Upper lobe of right lung (tissue), 1 donor: Measurements from ENCODE around the gene CCDC149. TPM values are rescaled to one million over a fixed set of nuclear protein-coding genes. Genes with fewer than 3 reads are reported as not detected.

Experiments used
- ATAC-seq: fragments of 200-7000 bp; cut with Tn5 transposase; one replicate; pipeline ENCODE4 v1.9.1; 2020; ENCODE audit warnings: mild to moderate bottlenecking, moderate library complexity
- DNase-seq: peaks from one replicate; pipeline ENCODE4 v3.0.0-alpha.2; 2020
- H3K27ac ChIP-seq: fragments of 200-600 bp; one replicate; pipeline ENCODE4 v1.8.0; 2022
- H3K27me3 ChIP-seq: fragments of 200-600 bp; one replicate; pipeline ENCODE4 v1.8.0; 2022; ENCODE audit warnings: mild to moderate bottlenecking
- H3K36me3 ChIP-seq: fragments of 200-600 bp; one replicate; pipeline ENCODE4 v1.8.0; 2022
- H3K4me1 ChIP-seq: fragments of 200-600 bp; one replicate; pipeline ENCODE4 v1.8.0; 2022
- H3K4me3 ChIP-seq: fragments of 200-600 bp; one replicate; pipeline ENCODE4 v1.8.0; 2022; ENCODE audit warnings: mild to moderate bottlenecking
- H3K9me3 ChIP-seq: fragments of 200-600 bp; one replicate; pipeline ENCODE4 v1.8.0; 2022
- intact Hi-C: fragments of 100-400 bp; cut with DNase I; formaldehyde crosslinking; loops from one replicate; pipeline ENCODE4 v1.11.0; 2022
- total RNA-seq: library from RNA; stranded (reverse); fragmentation: NEBNext Ultra II Directional; extraction: Animal tissue kit (Norgen Biotek cat#: 25700); gene quantifications from one replicate; pipeline ENCODE4 v1.2.1, GENCODE V29; 2021
- TF ChIP-seq, protein P1 (sequence below): fragments of 200-600 bp; IDR thresholded peaks from one replicate; pipeline ENCODE4 v1.8.0; 2022; ENCODE audit warnings: antibody characterized with exemption
- donor health status: DM: no; HTN: yes; CAD: no; lungs with severe emphysema.

The CCDC149 gene
- total RNA-seq, 1 donor from 2014 or later: 28.7 TPM

DNA sequence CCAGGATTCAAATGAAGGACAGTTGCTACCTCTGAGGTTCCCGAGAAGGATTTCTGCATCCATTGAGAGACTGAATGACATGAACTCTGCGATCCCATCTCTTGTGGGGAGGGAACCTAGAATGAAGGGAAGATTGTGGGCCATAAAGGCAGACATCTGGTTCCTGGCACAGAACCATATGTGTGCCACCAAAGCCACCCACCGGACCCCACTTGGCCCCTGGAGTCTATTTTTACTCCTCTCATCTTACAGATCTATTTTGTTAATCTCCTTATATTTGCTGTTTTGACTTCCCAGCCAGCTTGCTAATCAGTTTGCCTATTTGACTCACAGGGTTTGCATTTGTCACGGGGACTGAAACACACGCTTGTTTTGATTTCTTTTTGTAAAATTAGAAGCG lies 110.2 kb downstream of the CCDC149 start:
- TF ChIP-seq, protein P1, sequence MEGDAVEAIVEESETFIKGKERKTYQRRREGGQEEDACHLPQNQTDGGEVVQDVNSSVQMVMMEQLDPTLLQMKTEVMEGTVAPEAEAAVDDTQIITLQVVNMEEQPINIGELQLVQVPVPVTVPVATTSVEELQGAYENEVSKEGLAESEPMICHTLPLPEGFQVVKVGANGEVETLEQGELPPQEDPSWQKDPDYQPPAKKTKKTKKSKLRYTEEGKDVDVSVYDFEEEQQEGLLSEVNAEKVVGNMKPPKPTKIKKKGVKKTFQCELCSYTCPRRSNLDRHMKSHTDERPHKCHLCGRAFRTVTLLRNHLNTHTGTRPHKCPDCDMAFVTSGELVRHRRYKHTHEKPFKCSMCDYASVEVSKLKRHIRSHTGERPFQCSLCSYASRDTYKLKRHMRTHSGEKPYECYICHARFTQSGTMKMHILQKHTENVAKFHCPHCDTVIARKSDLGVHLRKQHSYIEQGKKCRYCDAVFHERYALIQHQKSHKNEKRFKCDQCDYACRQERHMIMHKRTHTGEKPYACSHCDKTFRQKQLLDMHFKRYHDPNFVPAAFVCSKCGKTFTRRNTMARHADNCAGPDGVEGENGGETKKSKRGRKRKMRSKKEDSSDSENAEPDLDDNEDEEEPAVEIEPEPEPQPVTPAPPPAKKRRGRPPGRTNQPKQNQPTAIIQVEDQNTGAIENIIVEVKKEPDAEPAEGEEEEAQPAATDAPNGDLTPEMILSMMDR: no peak
- no peak for DNase-seq
- intact Hi-C loops: no loop called here
- H3K4me3 ChIP-seq: no peak overlapping the region
- ATAC-seq: no peak
- no peaks in the 10 kb centered on the region for H3K36me3 ChIP-seq
- H3K4me1 ChIP-seq: peaks cover 9% of the 10 kb centered on the region
- H3K9me3 ChIP-seq: no peaks in the 10 kb centered on the region
- peaks cover 22% of the 10 kb centered on the region for H3K27me3 ChIP-seq
- H3K27ac ChIP-seq: no peak overlapping the region

DNA sequence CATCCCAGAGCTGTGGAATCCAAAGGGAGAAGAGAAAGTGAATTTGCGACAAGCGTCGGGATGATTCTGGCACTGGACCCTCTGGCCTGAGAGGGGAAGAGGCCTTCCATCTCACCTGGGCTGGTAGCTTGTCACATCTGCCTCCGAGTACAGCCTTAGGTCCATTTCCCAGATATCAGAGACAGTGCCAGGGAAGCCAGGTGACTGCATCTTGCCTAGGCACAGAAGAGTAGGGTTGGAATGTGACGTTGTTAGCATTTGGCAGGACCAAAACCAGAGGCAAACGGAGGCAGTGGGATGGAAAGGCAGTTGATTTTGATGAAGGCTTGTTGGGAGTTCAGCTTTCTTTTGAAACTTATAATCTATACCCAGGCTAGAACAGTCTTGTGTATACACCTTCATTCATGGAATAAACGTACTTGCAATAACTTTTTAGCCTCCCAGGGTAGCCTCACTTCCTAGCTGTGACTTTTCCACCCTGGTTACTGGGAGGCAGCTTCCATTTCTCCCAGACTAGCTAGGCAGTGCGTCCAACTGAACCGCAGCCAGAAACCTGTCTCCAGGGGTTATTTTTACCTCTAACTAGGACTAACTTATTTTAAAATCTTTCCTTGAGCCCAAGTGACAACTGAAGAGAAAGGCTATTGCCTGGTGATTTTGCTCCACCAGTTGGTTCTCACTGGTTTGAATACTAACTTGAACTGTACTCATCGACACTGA lies 111.5 kb downstream of the CCDC149 start:
- H3K36me3 ChIP-seq: no peaks in the 10 kb centered on the region
- ATAC-seq: no peak
- intact Hi-C loops: no loop called here
- no peak overlapping the region for H3K27ac ChIP-seq
- H3K27me3 ChIP-seq: peaks cover 22% of the 10 kb centered on the region
- peak overlapping the region; percentile 0 for H3K4me3 ChIP-seq
- DNase-seq: no peak
- no peaks in the 10 kb centered on the region for H3K9me3 ChIP-seq
- TF ChIP-seq, protein P1: no peak
- H3K4me1 ChIP-seq: peaks cover 15% of the 10 kb centered on the region

DNA sequence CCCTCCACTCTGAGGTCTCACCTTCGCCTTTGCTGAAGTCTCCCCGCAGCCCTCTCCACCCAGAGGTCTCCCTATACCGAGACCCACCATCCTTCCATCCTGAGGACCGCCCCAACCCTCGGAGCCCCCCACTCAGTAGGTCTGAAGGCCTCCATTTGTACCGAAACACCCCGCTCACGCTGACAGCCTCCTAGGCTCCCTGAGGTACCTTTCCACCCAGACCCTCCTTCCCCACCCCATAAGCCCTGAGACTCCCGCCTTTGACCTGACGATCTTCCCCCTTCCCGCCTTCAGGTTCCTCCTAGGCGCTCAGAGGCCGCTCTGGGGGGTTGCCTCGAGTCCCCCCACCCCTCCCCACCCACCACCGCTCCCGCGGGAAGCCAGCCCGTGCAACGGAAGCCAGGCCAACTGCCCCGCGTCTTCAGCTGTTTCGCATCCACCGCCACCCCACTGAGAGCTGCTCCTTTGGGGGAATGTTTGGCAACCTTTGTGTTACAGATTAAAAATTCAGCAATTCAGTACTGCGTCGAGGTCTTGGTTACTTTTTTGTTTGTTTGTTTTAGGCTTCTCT lies 112.4 kb downstream of the CCDC149 start:
- Histone ChIP-seq H3K27ac (peak overlapping the region; percentile 42), H3K36me3 (no peaks in the 10 kb centered on the region), H3K27me3 (peaks cover 22% of the 10 kb centered on the region), H3K4me1 (peaks cover 18% of the 10 kb centered on the region), H3K9me3 (no peaks in the 10 kb centered on the region), H3K4me3 (no peak overlapping the region)
- no peak for DNase-seq
- ATAC-seq: no peak
- TF ChIP-seq, protein P1: no peak
- intact Hi-C loops: no loop called here

DNA sequence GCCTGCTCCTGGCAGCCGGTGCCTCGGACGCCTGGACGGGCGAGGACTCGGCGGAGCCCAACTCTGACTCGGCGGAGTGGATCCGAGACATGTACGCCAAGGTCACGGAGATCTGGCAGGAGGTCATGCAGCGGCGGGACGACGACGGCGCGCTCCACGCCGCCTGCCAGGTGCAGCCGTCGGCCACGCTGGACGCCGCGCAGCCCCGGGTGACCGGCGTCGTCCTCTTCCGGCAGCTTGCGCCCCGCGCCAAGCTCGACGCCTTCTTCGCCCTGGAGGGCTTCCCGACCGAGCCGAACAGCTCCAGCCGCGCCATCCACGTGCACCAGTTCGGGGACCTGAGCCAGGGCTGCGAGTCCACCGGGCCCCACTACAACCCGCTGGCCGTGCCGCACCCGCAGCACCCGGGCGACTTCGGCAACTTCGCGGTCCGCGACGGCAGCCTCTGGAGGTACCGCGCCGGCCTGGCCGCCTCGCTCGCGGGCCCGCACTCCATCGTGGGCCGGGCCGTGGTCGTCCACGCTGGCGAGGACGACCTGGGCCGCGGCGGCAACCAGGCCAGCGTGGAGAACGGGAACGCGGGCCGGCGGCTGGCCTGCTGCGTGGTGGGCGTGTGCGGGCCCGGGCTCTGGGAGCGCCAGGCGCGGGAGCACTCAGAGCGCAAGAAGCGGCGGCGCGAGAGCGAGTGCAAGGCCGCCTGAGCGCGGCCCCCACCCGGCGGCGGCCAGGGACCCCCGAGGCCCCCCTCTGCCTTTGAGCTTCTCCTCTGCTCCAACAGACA lies 113.1 kb downstream of the CCDC149 start:
- H3K36me3 ChIP-seq: no peaks in the 10 kb centered on the region
- no peak overlapping the region for H3K27ac ChIP-seq
- peaks cover 21% of the 10 kb centered on the region for H3K4me1 ChIP-seq
- TF ChIP-seq, protein P1: no peak
- ATAC-seq: no peak
- H3K9me3 ChIP-seq: no peaks in the 10 kb centered on the region
- DNase-seq: no peak
- H3K4me3 ChIP-seq: no peak overlapping the region
- intact Hi-C loops: no loop called here
- H3K27me3 ChIP-seq: peaks cover 22% of the 10 kb centered on the region

DNA sequence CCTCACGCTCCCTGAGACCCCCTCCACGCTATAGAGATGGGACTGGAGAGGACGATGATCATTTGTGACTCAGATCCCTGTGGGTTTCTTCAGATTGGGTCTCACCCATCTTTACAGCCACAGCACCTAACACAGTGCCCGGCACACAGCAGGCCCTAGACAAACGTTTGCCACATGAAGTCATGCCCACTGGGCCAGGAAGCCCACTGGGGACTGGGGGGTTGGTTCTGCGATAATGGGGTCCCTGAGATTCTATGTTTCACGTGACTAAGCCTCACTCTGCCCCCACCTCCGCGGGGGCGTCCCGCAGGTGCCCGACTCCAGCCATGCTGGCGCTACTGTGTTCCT lies 113.7 kb downstream of the CCDC149 start:
- Histone ChIP-seq H3K4me3 (no peak overlapping the region), H3K4me1 (peaks cover 27% of the 10 kb centered on the region), H3K27ac (no peak overlapping the region), H3K36me3 (no peaks in the 10 kb centered on the region), H3K9me3 (no peaks in the 10 kb centered on the region), H3K27me3 (peaks cover 22% of the 10 kb centered on the region)
- ATAC-seq (no peak), DNase-seq (no peak)
- intact Hi-C loops: no loop called here
- TF ChIP-seq, protein P1: no peak
